ENCODE data around the gene NALF2. TPM values are rescaled to one million over a fixed set of nuclear protein-coding genes. Genes with fewer than 3 reads are reported as not detected.

NALF2 gene
- total and polyA plus RNA-seq, 5 donors from 2014 or later: not detected

DNA sequence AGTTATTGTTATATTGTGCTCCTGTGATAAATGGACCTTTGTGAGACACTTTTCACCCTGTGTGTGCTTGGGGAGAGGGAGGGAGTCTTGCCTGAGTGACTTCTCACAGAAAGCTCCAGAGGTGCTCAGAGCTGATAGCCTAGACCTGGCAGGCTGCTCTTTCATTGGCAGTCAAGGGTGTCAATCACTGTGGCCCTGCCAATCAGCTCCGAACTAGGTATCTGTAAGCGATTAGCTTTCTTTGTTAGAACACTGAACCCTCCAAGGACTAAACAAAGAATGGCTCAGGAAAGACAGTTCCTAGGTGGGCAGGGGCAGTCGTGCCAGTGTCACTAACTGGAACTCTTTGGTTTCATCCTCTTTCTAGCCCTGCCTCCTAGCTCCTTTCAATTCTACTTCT is 2.7 kb upstream of the NALF2 start:
- H3K36me3 Mint-ChIP-seq: no peaks in the 10 kb centered on the region
- H3K27me3 Mint-ChIP-seq: no peaks in the 10 kb centered on the region
- H3K4me3 Mint-ChIP-seq: no peak overlapping the region
- no peaks in the 10 kb centered on the region for H3K9me3 ChIP-seq (ENCODE audit: control insufficient read depth in 2 of 2, low read length in 2 of 2)
- no peak overlapping the region for H3K27ac ChIP-seq (ENCODE audit: insufficient read depth, low read length, poor library complexity, severe bottlenecking)
- ATAC-seq (ENCODE audit: low read depth in 2 of 2) (no peak), DNase-seq (peak in 1 of 3 donors; percentile 17)
- no peak overlapping the region for H3K4me3 ChIP-seq (ENCODE audit: low read depth, low read length)
- H3K36me3 ChIP-seq (ENCODE audit: control insufficient read depth, insufficient read depth, low read length): no peaks in the 10 kb centered on the region
- peaks cover 4% of the 10 kb centered on the region for H3K27me3 ChIP-seq (ENCODE audit: control insufficient read depth, insufficient read depth, low read length)
- peaks cover 0 to 3% (median 0%) of the 10 kb centered on the region in 4 donors for H3K4me1 Mint-ChIP-seq
- H3K9me3 Mint-ChIP-seq: peaks cover 0 to 2% (median 0%) of the 10 kb centered on the region in 7 donors
- no peak overlapping the region for H3K27ac Mint-ChIP-seq
- H3K4me1 ChIP-seq (ENCODE audit: control insufficient read depth, insufficient read depth, low read length, poor library complexity, severe bottlenecking): no peaks in the 10 kb centered on the region

DNA sequence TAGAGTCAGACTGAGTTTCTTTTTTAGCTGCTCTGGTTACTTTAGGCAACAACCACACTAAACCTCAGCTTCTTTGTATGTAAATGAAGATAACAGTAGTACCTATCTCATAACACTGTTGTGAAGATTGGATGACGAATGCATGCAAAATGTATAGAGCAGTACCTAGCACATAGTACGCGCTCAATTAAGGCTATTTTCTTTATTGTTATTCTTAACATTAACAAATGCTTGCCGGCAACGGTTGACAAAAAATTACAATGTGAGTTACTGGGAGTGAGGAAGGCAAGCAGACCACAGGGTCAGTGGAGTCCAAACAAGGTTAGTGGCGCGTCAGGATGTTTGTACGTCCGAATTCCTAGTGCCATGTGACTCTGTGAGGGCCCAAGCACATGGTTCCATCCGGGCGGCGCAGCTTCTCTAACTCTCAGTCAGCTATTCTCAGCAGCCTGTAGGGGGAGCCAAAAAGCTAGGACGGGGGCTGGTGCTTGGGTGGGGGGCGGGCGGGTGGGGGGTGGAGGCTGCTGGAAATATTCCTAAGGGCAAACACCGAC is 821 bp upstream of the NALF2 start:
- Histone ChIP-seq H3K4me3 (ENCODE audit: low read depth, low read length) (no peak overlapping the region), H3K4me1 (ENCODE audit: control insufficient read depth, insufficient read depth, low read length, poor library complexity, severe bottlenecking) (no peaks in the 10 kb centered on the region), H3K9me3 (ENCODE audit: control insufficient read depth in 2 of 2, low read length in 2 of 2) (no peaks in the 10 kb centered on the region), H3K27ac (ENCODE audit: insufficient read depth, low read length, poor library complexity, severe bottlenecking) (no peak overlapping the region), H3K36me3 (ENCODE audit: control insufficient read depth, insufficient read depth, low read length) (no peaks in the 10 kb centered on the region), H3K27me3 (ENCODE audit: control insufficient read depth, insufficient read depth, low read length) (peaks cover 4% of the 10 kb centered on the region)
- Mint-ChIP-seq H3K27ac (no peak overlapping the region), H3K4me3 (peak overlapping the region in 1 of 4 donors; percentile 8), H3K36me3 (no peaks in the 10 kb centered on the region), H3K9me3 (peaks cover 0 to 2% (median 0%) of the 10 kb centered on the region in 7 donors), H3K4me1 (peaks cover 0 to 3% (median 0%) of the 10 kb centered on the region in 4 donors), H3K27me3 (peaks cover 9% of the 10 kb centered on the region)
- ATAC-seq (ENCODE audit: low read depth in 2 of 2) (no peak), DNase-seq (peak in 1 of 3 donors; percentile 3)

DNA sequence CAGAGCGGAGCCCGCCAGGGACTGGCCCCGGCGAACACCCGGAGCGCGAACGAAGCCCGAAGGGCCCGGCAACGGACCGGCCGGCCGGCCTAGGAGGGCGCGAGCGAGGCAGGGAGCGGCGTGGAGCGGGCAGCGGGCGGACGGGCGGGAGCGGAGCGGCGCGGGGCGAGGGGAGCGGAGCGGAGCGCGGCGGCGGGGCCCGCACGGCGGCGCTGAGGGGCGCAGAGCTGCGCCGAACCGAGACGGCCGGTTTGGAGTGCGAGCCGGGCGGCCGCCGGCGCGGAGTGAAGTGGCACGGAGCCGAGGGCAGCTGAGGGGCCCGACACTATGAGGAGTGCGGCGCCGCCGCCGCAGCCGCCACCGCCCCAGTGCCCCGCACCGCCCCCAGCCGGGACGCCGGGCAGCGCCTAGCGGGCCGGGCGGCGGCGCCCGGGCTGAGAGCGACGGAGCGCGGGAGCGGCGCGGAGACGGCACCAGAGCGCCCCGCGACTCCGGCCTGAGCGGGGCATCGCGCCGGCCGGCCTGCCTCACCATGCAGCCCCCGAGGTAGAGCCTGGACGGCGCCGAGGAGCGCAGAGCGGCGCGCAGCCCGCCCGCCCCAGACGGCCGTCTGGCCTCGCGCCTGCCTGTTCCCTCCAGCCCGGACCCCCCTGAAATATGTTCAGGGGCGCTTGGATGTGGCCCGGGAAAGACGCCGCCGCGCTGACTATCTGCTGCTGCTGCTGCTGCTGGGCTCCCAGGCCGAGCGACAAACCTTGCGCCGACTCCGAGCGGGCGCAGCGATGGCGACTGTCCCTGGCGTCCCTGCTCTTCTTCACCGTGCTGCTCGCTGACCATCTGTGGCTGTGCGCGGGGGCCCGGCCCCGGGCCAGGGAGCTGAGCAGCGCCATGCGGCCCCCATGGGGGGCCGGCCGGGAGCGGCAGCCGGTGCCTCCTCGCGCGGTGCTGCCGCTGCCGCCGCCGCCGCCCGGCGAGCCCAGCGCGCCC is 793 bp downstream of the NALF2 start:
- Histone ChIP-seq H3K4me1 (ENCODE audit: control insufficient read depth, insufficient read depth, low read length, poor library complexity, severe bottlenecking) (no peaks in the 10 kb centered on the region), H3K27me3 (ENCODE audit: control insufficient read depth, insufficient read depth, low read length) (peaks cover 4% of the 10 kb centered on the region), H3K27ac (ENCODE audit: insufficient read depth, low read length, poor library complexity, severe bottlenecking) (no peak overlapping the region), H3K36me3 (ENCODE audit: control insufficient read depth, insufficient read depth, low read length) (no peaks in the 10 kb centered on the region), H3K9me3 (ENCODE audit: control insufficient read depth in 2 of 2, low read length in 2 of 2) (no peaks in the 10 kb centered on the region), H3K4me3 (ENCODE audit: low read depth, low read length) (no peak overlapping the region)
- DNase-seq (no peak), ATAC-seq (ENCODE audit: low read depth in 2 of 2) (no peak)
- no peak overlapping the region for H3K27ac Mint-ChIP-seq
- no peak overlapping the region for H3K4me3 Mint-ChIP-seq
- H3K27me3 Mint-ChIP-seq: peaks cover 13% of the 10 kb centered on the region
- peaks cover 0 to 3% (median 0%) of the 10 kb centered on the region in 4 donors for H3K4me1 Mint-ChIP-seq
- H3K9me3 Mint-ChIP-seq: peaks cover 0 to 3% (median 0%) of the 10 kb centered on the region in 7 donors
- no peaks in the 10 kb centered on the region for H3K36me3 Mint-ChIP-seq

DNA sequence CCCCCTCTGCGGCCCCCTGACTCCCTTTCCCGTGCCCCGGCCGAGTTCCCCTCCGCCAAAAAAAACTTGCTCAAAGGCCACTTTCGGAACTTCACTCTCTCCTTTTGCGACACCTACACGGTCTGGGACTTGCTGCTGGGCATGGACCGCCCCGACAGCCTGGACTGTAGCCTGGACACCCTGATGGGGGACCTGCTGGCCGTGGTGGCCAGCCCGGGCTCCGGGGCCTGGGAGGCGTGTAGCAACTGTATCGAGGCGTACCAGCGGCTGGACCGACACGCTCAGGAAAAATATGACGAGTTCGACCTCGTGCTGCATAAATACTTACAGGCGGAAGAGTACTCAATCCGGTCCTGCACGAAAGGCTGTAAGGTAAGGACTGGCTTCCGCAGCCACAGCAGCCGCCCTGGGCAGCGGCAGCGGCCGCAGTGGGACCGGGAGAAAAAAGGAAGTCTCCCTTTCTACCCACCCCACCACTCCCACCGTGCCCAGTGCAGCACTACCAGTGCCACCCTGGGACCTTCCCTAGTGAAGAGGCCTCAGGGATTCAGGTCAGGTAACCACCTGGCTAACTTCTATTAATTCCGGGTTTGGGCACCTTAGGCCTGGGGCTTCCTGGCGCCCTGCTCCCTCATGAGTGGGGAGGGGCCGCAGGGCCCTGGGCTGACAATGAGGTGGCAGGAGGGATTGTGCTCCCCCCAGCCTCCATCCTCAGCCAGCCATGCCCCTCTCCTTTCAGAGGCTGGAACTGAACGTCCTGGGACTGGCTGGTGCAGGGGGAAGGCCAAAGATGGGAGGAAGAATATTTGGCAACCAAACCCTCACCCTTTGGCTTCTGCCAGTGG is 1.9 kb downstream of the NALF2 start:
- Histone ChIP-seq H3K27me3 (ENCODE audit: control insufficient read depth, insufficient read depth, low read length) (peaks cover 4% of the 10 kb centered on the region), H3K4me3 (ENCODE audit: low read depth, low read length) (no peak overlapping the region), H3K27ac (ENCODE audit: insufficient read depth, low read length, poor library complexity, severe bottlenecking) (no peak overlapping the region), H3K36me3 (ENCODE audit: control insufficient read depth, insufficient read depth, low read length) (no peaks in the 10 kb centered on the region), H3K4me1 (ENCODE audit: control insufficient read depth, insufficient read depth, low read length, poor library complexity, severe bottlenecking) (no peaks in the 10 kb centered on the region), H3K9me3 (ENCODE audit: control insufficient read depth in 2 of 2, low read length in 2 of 2) (no peaks in the 10 kb centered on the region)
- no peaks in the 10 kb centered on the region for H3K36me3 Mint-ChIP-seq
- H3K4me1 Mint-ChIP-seq: peaks cover 0 to 3% (median 0%) of the 10 kb centered on the region in 4 donors
- peak overlapping the region in 1 of 4 donors; percentile 65 for H3K4me3 Mint-ChIP-seq
- no peak overlapping the region for H3K27ac Mint-ChIP-seq
- peaks cover 13% of the 10 kb centered on the region for H3K27me3 Mint-ChIP-seq
- no peak for DNase-seq
- H3K9me3 Mint-ChIP-seq: peaks cover 0 to 1% (median 0%) of the 10 kb centered on the region in 7 donors
- ATAC-seq (ENCODE audit: low read depth in 2 of 2): no peak

- Mint-ChIP-seq H3K4me1 (peaks cover 0 to 3% (median 0%) of the 10 kb centered on the region in 4 donors), H3K27ac (peak overlapping the region in 1 of 3 donors; percentile 16), H3K4me3 (no peak overlapping the region), H3K27me3 (peaks cover 13% of the 10 kb centered on the region), H3K36me3 (no peaks in the 10 kb centered on the region), H3K9me3 (peaks cover 0 to 1% (median 0%) of the 10 kb centered on the region in 7 donors)
- Histone ChIP-seq H3K27me3 (ENCODE audit: control insufficient read depth, insufficient read depth, low read length) (peaks cover 4% of the 10 kb centered on the region), H3K27ac (ENCODE audit: insufficient read depth, low read length, poor library complexity, severe bottlenecking) (no peak overlapping the region), H3K4me1 (ENCODE audit: control insufficient read depth, insufficient read depth, low read length, poor library complexity, severe bottlenecking) (no peaks in the 10 kb centered on the region), H3K9me3 (ENCODE audit: control insufficient read depth in 2 of 2, low read length in 2 of 2) (no peaks in the 10 kb centered on the region), H3K36me3 (ENCODE audit: control insufficient read depth, insufficient read depth, low read length) (no peaks in the 10 kb centered on the region), H3K4me3 (ENCODE audit: low read depth, low read length) (no peak overlapping the region)
- DNase-seq (no peak), ATAC-seq (ENCODE audit: low read depth in 2 of 2) (no peak)
Observed at GRCh38 chrX:69506617-69507499, 2.7 kb downstream of the NALF2 start.

DNA sequence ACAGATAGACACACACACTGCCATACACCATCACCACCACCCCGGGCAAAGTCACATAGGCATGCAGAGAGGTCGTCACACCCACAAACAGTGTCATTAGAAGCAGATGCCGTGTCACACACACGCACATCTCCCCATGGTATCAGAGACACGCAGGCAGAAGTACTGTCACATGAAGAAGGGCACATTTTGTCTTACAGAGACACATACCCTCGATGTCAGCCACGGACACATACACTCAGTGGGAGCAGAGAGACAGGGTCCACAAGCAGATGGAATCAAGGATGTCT is 3.3 kb downstream of the NALF2 start:
- peaks cover 13% of the 10 kb centered on the region for H3K27me3 Mint-ChIP-seq
- no peaks in the 10 kb centered on the region for H3K36me3 Mint-ChIP-seq
- peaks cover 0 to 3% (median 0%) of the 10 kb centered on the region in 4 donors for H3K4me1 Mint-ChIP-seq
- H3K4me3 Mint-ChIP-seq: no peak overlapping the region
- DNase-seq (no peak), ATAC-seq (ENCODE audit: low read depth in 2 of 2) (no peak)
- H3K27ac Mint-ChIP-seq: peak overlapping the region in 1 of 3 donors; percentile 16
- H3K27ac ChIP-seq (ENCODE audit: insufficient read depth, low read length, poor library complexity, severe bottlenecking): no peak overlapping the region
- H3K9me3 ChIP-seq (ENCODE audit: control insufficient read depth in 2 of 2, low read length in 2 of 2): no peaks in the 10 kb centered on the region
- no peaks in the 10 kb centered on the region for H3K4me1 ChIP-seq (ENCODE audit: control insufficient read depth, insufficient read depth, low read length, poor library complexity, severe bottlenecking)
- H3K4me3 ChIP-seq (ENCODE audit: low read depth, low read length): no peak overlapping the region
- peaks cover 4% of the 10 kb centered on the region for H3K27me3 ChIP-seq (ENCODE audit: control insufficient read depth, insufficient read depth, low read length)
- H3K9me3 Mint-ChIP-seq: peaks cover 0 to 1% (median 0%) of the 10 kb centered on the region in 7 donors
- no peaks in the 10 kb centered on the region for H3K36me3 ChIP-seq (ENCODE audit: control insufficient read depth, insufficient read depth, low read length)

DNA sequence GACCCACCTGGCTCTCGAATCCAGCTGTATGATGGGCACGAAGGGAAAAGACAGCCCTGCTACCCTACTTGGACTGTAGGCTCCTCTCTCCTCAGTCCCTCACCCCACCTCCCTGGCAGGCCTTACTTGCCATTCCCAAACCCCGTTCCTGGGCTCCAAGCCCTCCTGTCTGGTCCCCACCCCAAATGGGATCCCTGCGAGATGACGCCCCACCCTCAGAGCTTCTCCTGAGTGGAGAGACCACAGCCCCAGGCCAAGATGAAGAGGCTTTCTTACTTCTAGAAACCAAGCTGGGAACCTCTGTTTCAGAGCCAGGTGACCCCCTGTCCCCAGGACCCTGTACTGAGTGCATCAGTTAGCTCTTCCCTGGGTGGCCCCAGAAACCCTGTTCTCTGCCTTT is 4.5 kb downstream of the NALF2 start:
- peaks cover 13% of the 10 kb centered on the region for H3K27me3 Mint-ChIP-seq

More for the DNA sequence above, 4.5 kb downstream of the NALF2 start:
- Histone ChIP-seq H3K4me1 (ENCODE audit: control insufficient read depth, insufficient read depth, low read length, poor library complexity, severe bottlenecking) (no peaks in the 10 kb centered on the region), H3K9me3 (ENCODE audit: control insufficient read depth in 2 of 2, low read length in 2 of 2) (no peaks in the 10 kb centered on the region), H3K27me3 (ENCODE audit: control insufficient read depth, insufficient read depth, low read length) (no peaks in the 10 kb centered on the region), H3K4me3 (ENCODE audit: low read depth, low read length) (no peak overlapping the region), H3K36me3 (ENCODE audit: control insufficient read depth, insufficient read depth, low read length) (no peaks in the 10 kb centered on the region), H3K27ac (ENCODE audit: insufficient read depth, low read length, poor library complexity, severe bottlenecking) (no peak overlapping the region)
- H3K4me3 Mint-ChIP-seq: peak overlapping the region in 1 of 4 donors; percentile 67
- peaks cover 0 to 3% (median 0%) of the 10 kb centered on the region in 4 donors for H3K4me1 Mint-ChIP-seq
- no peaks in the 10 kb centered on the region for H3K36me3 Mint-ChIP-seq
- ATAC-seq (ENCODE audit: low read depth in 2 of 2) (no peak), DNase-seq (no peak)
- H3K27ac Mint-ChIP-seq: no peak overlapping the region
- H3K9me3 Mint-ChIP-seq: peaks cover 0 to 1% (median 0%) of the 10 kb centered on the region in 7 donors

Measured in CD4-positive, CD25-positive, alpha-beta regulatory T cell (primary cell).